ENCODE measurements around the gene SEPTIN8. TPM values are rescaled to one million over a fixed set of nuclear protein-coding genes. Genes with fewer than 3 reads are reported as not detected.

Gene SEPTIN8
- total and polyA plus RNA-seq, 10 donors = 6.1 to 29.8 (median 17.9) TPM

DNA sequence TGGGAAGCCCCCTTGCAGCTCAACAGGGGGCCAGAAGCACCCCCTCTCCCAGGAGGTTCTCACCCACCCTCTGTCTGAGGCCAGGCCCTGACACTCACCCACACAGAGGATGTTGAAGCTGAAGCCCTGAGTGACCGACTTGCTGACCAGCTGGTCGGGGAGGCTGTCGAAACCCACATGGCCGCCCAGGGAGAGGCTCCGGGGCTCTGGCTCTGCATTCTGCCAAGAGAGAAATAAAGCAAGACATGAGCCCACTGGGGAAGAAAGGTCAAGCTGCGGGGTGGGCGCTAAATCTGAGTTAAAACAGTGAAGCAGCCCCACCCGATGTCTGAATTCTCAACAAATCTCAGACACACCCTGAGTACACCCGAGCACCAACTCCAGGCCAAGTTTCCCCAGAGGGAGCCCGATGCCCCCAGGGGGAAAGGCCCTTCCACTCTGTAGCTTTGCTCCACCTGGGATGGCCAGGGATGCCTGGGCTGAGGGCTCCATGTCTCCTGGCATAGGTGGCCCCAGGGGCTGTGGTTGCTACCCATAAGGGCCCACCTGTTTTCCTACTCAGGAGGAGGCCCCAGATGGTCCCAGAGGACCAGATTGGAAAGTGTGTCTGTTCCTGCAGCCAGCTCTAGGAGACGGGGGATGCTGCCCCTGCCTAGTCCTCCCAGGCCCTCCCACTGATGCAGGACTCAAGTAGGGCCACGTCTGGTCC, 11.6 kb downstream of the SEPTIN8 start:
- peak; percentile 48 for DNase-seq
- WGBS, 5 donors = 85 to 95% (median 92%) methylated on average over 10 to 12 of the region's 12 CpGs
- intact Hi-C loops (cut with DNase I; ENCODE audit: low total_unique reads) = no loop called here
- Histone ChIP-seq H3K27me3 (replicated peaks in 1 of 7) (no peaks in the 10 kb centered on the region), H3K9me3 (no peaks in the 10 kb centered on the region), H3K27ac (no peak overlapping the region), H3K4me1 (peaks cover 0 to 15% (median under 1%) of the 10 kb centered on the region in 6 donors), H3K4me3 (no peak overlapping the region), H3K36me3 (peaks cover 0 to 49% (median 19%) of the 10 kb centered on the region in 6 donors)
- TF ChIP-seq, protein P1, sequence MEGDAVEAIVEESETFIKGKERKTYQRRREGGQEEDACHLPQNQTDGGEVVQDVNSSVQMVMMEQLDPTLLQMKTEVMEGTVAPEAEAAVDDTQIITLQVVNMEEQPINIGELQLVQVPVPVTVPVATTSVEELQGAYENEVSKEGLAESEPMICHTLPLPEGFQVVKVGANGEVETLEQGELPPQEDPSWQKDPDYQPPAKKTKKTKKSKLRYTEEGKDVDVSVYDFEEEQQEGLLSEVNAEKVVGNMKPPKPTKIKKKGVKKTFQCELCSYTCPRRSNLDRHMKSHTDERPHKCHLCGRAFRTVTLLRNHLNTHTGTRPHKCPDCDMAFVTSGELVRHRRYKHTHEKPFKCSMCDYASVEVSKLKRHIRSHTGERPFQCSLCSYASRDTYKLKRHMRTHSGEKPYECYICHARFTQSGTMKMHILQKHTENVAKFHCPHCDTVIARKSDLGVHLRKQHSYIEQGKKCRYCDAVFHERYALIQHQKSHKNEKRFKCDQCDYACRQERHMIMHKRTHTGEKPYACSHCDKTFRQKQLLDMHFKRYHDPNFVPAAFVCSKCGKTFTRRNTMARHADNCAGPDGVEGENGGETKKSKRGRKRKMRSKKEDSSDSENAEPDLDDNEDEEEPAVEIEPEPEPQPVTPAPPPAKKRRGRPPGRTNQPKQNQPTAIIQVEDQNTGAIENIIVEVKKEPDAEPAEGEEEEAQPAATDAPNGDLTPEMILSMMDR (IDR thresholded peaks at IDR 0.05 in 8 of 11, conservative IDR thresholded peaks at IDR 0.05 in 3 of 11) = no peak
- TF ChIP-seq POLR2AphosphoS5 (IDR thresholded peaks at IDR 0.05) (no peak), POLR2A (IDR thresholded peaks at IDR 0.05) (no peak)

GRCh38 chr5:132764671-132765238, 12.3 kb downstream of the SEPTIN8 start:
- TF ChIP-seq, protein P1 (IDR thresholded peaks at IDR 0.05 in 8 of 11, conservative IDR thresholded peaks at IDR 0.05 in 3 of 11) = no peak
- TF ChIP-seq POLR2AphosphoS5 (IDR thresholded peaks at IDR 0.05) (no peak), POLR2A (IDR thresholded peaks at IDR 0.05) (no peak)
- Histone ChIP-seq H3K27ac (no peak overlapping the region), H3K4me1 (peaks cover 0 to 14% (median 0%) of the 10 kb centered on the region in 6 donors), H3K36me3 (peaks cover 0 to 56% (median 21%) of the 10 kb centered on the region in 6 donors), H3K9me3 (no peaks in the 10 kb centered on the region), H3K27me3 (replicated peaks in 1 of 7) (no peaks in the 10 kb centered on the region), H3K4me3 (no peak overlapping the region)
- no peak for DNase-seq
- intact Hi-C loops (cut with DNase I; ENCODE audit: low total_unique reads) = no loop called here
- 87 to 99% (median 94%) methylated on average over 7 of the region's 7 CpGs for WGBS, 5 donors

DNA sequence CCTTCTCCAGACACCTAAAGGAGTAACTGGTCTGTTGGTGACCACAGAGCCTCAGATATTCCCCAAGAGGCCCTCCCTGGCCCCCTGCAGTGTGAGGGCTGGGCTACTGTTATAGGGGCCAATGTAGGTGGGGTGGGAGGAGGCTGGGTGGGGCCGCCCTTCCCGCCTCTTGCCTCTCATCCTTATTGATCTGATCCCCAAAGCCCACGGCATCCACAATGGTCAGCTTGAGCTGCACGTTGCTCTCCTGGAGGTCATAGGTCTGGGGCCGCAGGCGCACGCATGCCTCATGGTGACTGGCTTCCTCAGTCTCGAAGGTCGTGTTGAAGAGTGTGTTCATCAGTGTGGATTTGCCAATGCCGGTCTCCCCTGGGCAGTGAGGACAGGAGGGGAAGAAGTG, 13.0 kb downstream of the SEPTIN8 start:
- DNase-seq = no peak
- no peak overlapping the region for H3K27ac ChIP-seq
- WGBS, 5 donors = 91 to 98% (median 95%) methylated on average over 9 to 10 of the region's 10 CpGs
- no peaks in the 10 kb centered on the region for H3K27me3 ChIP-seq (replicated peaks in 1 of 7)
- TF ChIP-seq, protein P1 (IDR thresholded peaks at IDR 0.05 in 8 of 11, conservative IDR thresholded peaks at IDR 0.05 in 3 of 11) = no peak
- TF ChIP-seq POLR2AphosphoS5 (IDR thresholded peaks at IDR 0.05) (no peak), POLR2A (IDR thresholded peaks at IDR 0.05) (no peak)
- no peak overlapping the region for H3K4me3 ChIP-seq
- intact Hi-C loops (cut with DNase I; ENCODE audit: low total_unique reads) = no loop called here
- peaks cover 0 to 63% (median 21%) of the 10 kb centered on the region in 6 donors for H3K36me3 ChIP-seq
- peaks cover 0 to 14% (median 0%) of the 10 kb centered on the region in 6 donors for H3K4me1 ChIP-seq
- no peaks in the 10 kb centered on the region for H3K9me3 ChIP-seq
